Thyroid gland (tissue), 4 donors: ENCODE data around the gene ETS1. TPM values are rescaled to one million over a fixed set of nuclear protein-coding genes. Genes with fewer than 3 reads are reported as not detected.

Experiments
- DNase-seq, 2 donors: peaks; one replicate each; pipeline ENCODE4 v3.0.0-alpha.2; 2019
- H3K27ac ChIP-seq, 3 donors: fragments of 200-600 bp; sonication (generic); 1 replicate in 2 of 3; 2 replicates in 1 of 3; pipeline ENCODE4 v1.5.1; 2016 to 2019; ENCODE audit warnings: mild to moderate bottlenecking in 1 of 3, moderate library complexity in 1 of 3
- H3K27me3 ChIP-seq: fragments of 200-600 bp; sonication (generic); one replicate; pipeline ENCODE4 v1.5.1; 2019
- H3K36me3 ChIP-seq, 2 donors: fragments of 200-600 bp; sonication (generic); one replicate each; pipeline ENCODE4 v1.5.1; 2016 to 2019
- H3K4me1 ChIP-seq, 2 donors: fragments of 200-600 bp; sonication (generic); one replicate each; pipeline ENCODE4 v1.5.1; 2017 to 2019
- H3K4me3 ChIP-seq, 3 donors: fragments of 200-600 bp; sonication (generic); replicated peaks in 1 of 3; 1 replicate in 2 of 3; 2 replicates in 1 of 3; pipeline ENCODE4 v1.5.1; 2016; ENCODE audit warnings: mild to moderate bottlenecking in 1 of 3
- H3K9me3 ChIP-seq: fragments of 200-600 bp; sonication (generic); one replicate; pipeline ENCODE4 v1.5.1; 2017
- POLR2A ChIP-seq, 2 donors: fragments of 450-650 bp; IDR thresholded peaks; one replicate each; pipeline ENCODE4 v1.6.1; 2017; ENCODE audit warnings: antibody characterized with exemption in 2 of 2, mild to moderate bottlenecking in 2 of 2, moderate library complexity in 1 of 2
- WGBS, 2 donors: methylation state at CpG; one replicate each; pipeline ENCODE4 v1.1.5; 2017; 5-methylcytosine and 5-hydroxymethylcytosine counted together
- intact Hi-C: fragments of 100-400 bp; cut with DNase I; formaldehyde crosslinking; loops from one replicate; pipeline ENCODE4 v1.15.1; 2023
- total RNA-seq, 4 donors: library from RNA; depleted of rRNA; stranded (reverse); fragments of >200 nt; gene quantifications; one replicate each; pipeline ENCODE4 v1.2.3, GENCODE V29; 2016
- TF ChIP-seq, protein P1 (sequence below), 6 experiments: fragments of 200-600 bp in 3 of 6; fragments of 450-650 bp in 3 of 6; sonication (generic) in 3 of 6; IDR thresholded peaks; one replicate each; pipeline ENCODE4 v1.5.1; 2016 to 2019; ENCODE audit warnings: antibody characterized with exemption in 6 of 6, mild to moderate bottlenecking in 2 of 6, inconsistent platforms in 1 of 6, moderate library complexity in 1 of 6

Gene ETS1
- total RNA-seq, 4 donors from 2014 or later, result 38.4 to 79.4 (median 58.4) TPM

DNA sequence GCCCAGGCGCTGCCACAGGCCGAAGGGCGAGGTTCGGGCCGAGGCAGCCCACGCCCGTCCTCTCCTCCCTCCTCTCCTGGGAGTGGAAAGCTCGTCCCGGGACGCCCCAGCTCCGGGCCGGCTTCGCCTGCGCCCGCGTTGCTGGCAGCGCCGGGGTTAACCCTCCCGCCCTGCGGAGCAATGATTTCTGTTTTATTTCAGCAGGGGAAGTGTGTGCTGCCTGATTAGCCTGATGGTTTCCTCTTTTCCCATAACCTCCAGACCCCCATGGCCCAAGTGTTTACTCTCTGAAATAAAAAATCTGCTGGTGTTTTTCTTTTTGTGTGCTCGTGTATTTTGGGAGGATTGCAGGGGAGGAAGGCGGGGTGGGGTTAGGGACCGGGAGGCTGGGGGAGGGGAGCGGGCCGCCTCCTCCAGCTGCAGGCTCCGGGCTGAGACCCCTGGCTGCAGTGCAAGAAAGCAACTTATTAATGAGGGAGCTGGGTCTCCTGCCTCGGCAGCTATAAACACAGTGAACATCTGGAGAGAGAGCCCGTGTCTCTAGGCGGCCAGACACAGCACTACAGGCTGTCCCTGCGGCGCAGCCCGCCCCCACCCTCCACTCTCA is 38.6 kb downstream of the ETS1 start:
- intact Hi-C loops, result loop anchor here (10.0 kb wide), 1 partner anchor 254 kb away; no protein-coding TSS in a partner anchor
- 5 to 10% methylated on average over 23 of the region's 32 CpGs for WGBS, 2 donors
- Histone ChIP-seq H3K27ac (peak overlapping the region; percentile 66 to 90 (median 69)), H3K36me3 (no peaks in the 10 kb centered on the region), H3K9me3 (no peaks in the 10 kb centered on the region), H3K27me3 (no peaks in the 10 kb centered on the region), H3K4me3 (peak overlapping the region in 2 of 3 donors; percentile 2 to 31), H3K4me1 (peaks cover 19 to 28% of the 10 kb centered on the region in 2 donors)
- no peak for TF ChIP-seq POLR2A (IDR thresholded peaks at IDR 0.05)
- TF ChIP-seq, protein P1, sequence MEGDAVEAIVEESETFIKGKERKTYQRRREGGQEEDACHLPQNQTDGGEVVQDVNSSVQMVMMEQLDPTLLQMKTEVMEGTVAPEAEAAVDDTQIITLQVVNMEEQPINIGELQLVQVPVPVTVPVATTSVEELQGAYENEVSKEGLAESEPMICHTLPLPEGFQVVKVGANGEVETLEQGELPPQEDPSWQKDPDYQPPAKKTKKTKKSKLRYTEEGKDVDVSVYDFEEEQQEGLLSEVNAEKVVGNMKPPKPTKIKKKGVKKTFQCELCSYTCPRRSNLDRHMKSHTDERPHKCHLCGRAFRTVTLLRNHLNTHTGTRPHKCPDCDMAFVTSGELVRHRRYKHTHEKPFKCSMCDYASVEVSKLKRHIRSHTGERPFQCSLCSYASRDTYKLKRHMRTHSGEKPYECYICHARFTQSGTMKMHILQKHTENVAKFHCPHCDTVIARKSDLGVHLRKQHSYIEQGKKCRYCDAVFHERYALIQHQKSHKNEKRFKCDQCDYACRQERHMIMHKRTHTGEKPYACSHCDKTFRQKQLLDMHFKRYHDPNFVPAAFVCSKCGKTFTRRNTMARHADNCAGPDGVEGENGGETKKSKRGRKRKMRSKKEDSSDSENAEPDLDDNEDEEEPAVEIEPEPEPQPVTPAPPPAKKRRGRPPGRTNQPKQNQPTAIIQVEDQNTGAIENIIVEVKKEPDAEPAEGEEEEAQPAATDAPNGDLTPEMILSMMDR (IDR thresholded peaks at IDR 0.05), result no peak
- DNase-seq, result peak; percentile 29 to 39

DNA sequence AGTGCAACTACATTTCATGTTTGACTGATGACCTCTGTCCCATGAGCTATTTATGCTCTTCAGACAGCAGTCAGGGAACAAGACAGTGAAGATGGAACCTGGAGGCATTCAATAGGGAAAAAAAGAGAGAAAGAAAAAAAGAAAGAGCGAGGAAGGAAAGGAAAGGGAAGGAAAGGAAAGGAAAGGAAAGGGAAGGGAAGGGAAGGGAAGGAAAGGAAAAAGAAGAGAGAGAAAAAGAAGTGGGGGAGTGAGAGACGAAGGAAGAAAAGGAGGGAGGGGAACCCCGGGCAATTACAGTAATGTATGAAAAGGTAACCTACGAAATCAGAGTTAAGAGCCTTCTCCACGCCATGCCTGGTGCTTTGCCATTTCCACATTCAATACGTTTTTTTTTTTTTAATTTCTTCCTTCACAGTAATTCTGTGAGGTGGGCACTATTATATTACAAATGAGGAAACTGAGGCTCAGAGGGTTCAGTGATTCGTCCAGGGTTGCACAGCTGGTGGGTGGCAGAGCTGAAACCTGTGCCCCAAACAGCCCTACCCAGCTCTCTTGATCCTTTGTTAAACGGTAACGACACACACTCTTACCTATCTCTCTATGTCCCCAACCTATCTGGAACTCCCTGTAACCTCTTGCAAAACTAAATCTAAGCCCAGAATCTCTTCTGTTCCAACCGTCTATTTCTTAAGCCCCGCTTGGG is 39.3 kb downstream of the ETS1 start:
- Histone ChIP-seq H3K36me3 (no peaks in the 10 kb centered on the region), H3K9me3 (no peaks in the 10 kb centered on the region), H3K27ac (peak overlapping the region; percentile 54 to 90 (median 69)), H3K4me3 (peak overlapping the region in 2 of 3 donors; percentile 2 to 31), H3K27me3 (no peaks in the 10 kb centered on the region), H3K4me1 (peaks cover 19 to 33% of the 10 kb centered on the region in 2 donors)
- no peak for TF ChIP-seq POLR2A (IDR thresholded peaks at IDR 0.05)
- WGBS, 2 donors, result 59 to 63% methylated on average over 11 of the region's 11 CpGs
- intact Hi-C loops, result loop anchor here (10.0 kb wide), 1 partner anchor 253 kb away; no protein-coding TSS in a partner anchor
- no peak for DNase-seq

DNA sequence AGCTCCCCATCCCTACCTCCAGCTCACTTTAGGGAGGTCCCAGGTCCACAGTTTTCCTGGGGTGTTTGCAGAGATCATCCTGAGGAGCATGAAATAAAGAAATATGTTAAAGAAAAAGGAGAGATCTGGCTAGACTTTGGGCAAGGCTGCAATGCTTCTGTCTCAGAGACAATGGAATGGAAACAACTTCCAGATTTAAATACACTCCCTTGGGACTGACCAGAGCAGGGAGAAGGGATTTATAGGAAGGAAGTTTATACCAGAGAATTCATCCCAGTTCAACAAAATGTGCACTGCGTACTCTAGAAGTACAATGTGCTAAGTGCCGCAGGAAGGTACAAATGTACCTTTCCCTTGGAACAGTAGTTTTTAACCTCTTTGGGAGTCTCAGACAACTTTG is 40.4 kb downstream of the ETS1 start:
- H3K4me1 ChIP-seq, result peaks cover 19 to 33% of the 10 kb centered on the region in 2 donors
- 82 to 94% methylated on average over 2 of the region's 2 CpGs for WGBS, 2 donors
- TF ChIP-seq, protein P1 (IDR thresholded peaks at IDR 0.05), result no peak
- no peak for TF ChIP-seq POLR2A (IDR thresholded peaks at IDR 0.05)
- no peak overlapping the region for H3K4me3 ChIP-seq
- intact Hi-C loops, result loop anchor here (10.0 kb wide), 1 partner anchor 252 kb away; no protein-coding TSS in a partner anchor
- peak overlapping the region in 1 of 3 donors; percentile 90 for H3K27ac ChIP-seq
- H3K36me3 ChIP-seq, result no peaks in the 10 kb centered on the region
- no peak for DNase-seq
- H3K9me3 ChIP-seq, result no peaks in the 10 kb centered on the region
- no peaks in the 10 kb centered on the region for H3K27me3 ChIP-seq

DNA sequence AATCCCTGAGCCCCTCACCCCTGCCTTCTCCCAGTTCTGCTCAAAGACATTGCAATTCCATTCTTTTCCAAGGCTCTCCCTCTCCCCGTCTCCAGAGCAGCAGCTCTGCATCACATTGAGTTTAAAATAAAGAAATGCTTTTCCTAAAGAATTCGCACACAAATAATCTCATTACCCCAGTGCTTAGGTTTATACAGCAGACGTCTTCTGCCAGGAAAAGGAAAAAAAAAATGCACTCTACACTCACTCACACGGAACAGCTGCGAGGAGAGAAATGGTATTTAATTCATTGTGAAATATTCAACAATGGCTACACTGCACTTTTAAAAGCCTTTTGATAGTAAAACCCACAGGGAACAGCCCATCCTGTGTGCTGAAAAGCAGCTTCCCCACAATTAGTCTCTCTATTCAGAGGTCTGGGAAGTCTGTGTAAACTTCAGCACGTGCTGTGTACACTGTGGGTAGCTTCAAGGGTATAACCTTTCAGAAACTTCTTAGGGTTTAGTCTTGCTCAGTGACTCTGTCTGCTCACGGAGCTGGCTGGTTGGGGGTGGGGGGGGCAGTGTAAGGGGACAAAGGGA is 42.8 kb downstream of the ETS1 start:
- intact Hi-C loops, result loop anchor here (10.0 kb wide), 1 partner anchor 250 kb away; no protein-coding TSS in a partner anchor
- H3K4me1 ChIP-seq, result peaks cover 19 to 40% of the 10 kb centered on the region in 2 donors
- 1 to 10% methylated on average over 7 of the region's 7 CpGs for WGBS, 2 donors
- no peak overlapping the region for H3K4me3 ChIP-seq
- no peaks in the 10 kb centered on the region for H3K36me3 ChIP-seq
- H3K27ac ChIP-seq, result peak overlapping the region in 1 of 3 donors; percentile 54
- no peaks in the 10 kb centered on the region for H3K9me3 ChIP-seq
- peak; percentile 39 to 46 for DNase-seq
- TF ChIP-seq, protein P1 (IDR thresholded peaks at IDR 0.05), result no peak
- no peak for TF ChIP-seq POLR2A (IDR thresholded peaks at IDR 0.05)
- no peaks in the 10 kb centered on the region for H3K27me3 ChIP-seq

DNA sequence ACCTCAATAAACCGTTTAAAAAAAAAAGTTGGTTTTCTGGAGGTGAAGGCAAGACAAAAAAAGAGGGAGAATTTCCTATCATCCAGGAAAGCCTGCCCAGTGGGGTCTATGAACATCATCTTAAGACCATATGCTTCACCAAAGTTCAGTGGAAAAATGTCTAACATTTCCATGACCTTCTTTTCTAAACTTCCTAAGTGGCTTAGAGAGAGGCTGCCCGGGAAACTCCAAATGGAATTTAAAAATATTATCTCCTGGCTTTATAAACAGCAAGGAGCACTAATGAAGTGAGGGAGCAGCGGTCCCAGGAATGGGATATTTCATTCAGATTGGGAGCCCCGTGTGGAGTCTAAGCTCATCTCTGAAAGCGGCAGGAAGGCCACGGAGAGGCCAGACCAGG is 46.9 kb downstream of the ETS1 start:
- 48 to 70% methylated on average over 6 of the region's 6 CpGs for WGBS, 2 donors
- no peak overlapping the region for H3K27ac ChIP-seq
- DNase-seq, result no peak
- H3K9me3 ChIP-seq, result no peaks in the 10 kb centered on the region
- no peaks in the 10 kb centered on the region for H3K27me3 ChIP-seq
- H3K4me3 ChIP-seq, result no peak overlapping the region
- peaks cover 12 to 27% of the 10 kb centered on the region in 2 donors for H3K4me1 ChIP-seq
- intact Hi-C loops, result loop anchor here (10.0 kb wide), 1 partner anchor 246 kb away; no protein-coding TSS in a partner anchor
- TF ChIP-seq POLR2A (IDR thresholded peaks at IDR 0.05), result no peak
- TF ChIP-seq, protein P1 (IDR thresholded peaks at IDR 0.05), result no peak
- no peaks in the 10 kb centered on the region for H3K36me3 ChIP-seq
